Uterus (tissue), 2 donors: ENCODE results near the gene MYBBP1A.

Experiments
- CTCF ChIP-seq, 4 experiments: fragments of 200-600 bp in 2 of 4; fragments of 450-650 bp in 2 of 4; sonication (generic) in 2 of 4; IDR thresholded peaks; one replicate each; pipeline ENCODE4 v1.5.1; 2016 to 2019; ENCODE audit warnings: antibody characterized with exemption in 4 of 4, mild to moderate bottlenecking in 2 of 4, moderate library complexity in 1 of 4
- POLR2A ChIP-seq, 2 donors: fragments of 450-650 bp; IDR thresholded peaks; one replicate each; pipeline ENCODE4 v1.6.1; 2016; ENCODE audit warnings: antibody characterized with exemption in 2 of 2, mild to moderate bottlenecking in 1 of 2, moderate library complexity in 1 of 2

- TF ChIP-seq CTCF (IDR thresholded peaks at IDR 0.05) (no peak), POLR2A (IDR thresholded peaks at IDR 0.05) (no peak)
Measured at GRCh38 chr17:4516735-4517134, 38.4 kb downstream of the MYBBP1A start.
